Activated CD8-positive, alpha-beta T cell treated with anti-CD3 and anti-CD28 coated beads, Interleukin-2, amount 10 ng/mL, durations not matched to agents 7 days and 5 days (primary cell): Measurements from ENCODE around the gene WBP4. TPM values are rescaled to one million over a fixed set of nuclear protein-coding genes. Genes with fewer than 3 reads are reported as not detected.
"Not testable (repeated sequence)": the region's sequence is repeated elsewhere in the genome, so short reads cannot be mapped to it uniquely, and the experiment has no call there.

ENCODE experiments used
- ATAC-seq: fragments of 150-1000 bp; cut with Tn5 transposase; one replicate; pipeline ENCODE4 v1.10.0; 2021; ENCODE audit warnings: moderate library complexity
- CTCF ChIA-PET: fragments of 350-600 bp; sonication (Branson Sonifier 250); formaldehyde crosslinking; loops from one replicate; lab custom pipeline; 2021; ENCODE audit warnings: antibody characterized with exemption; lab: Charles Lee
- POLR2A ChIA-PET: fragments of 350-600 bp; sonication (Branson Sonifier 250); formaldehyde crosslinking; loops from one replicate; lab custom pipeline; 2021; ENCODE audit warnings: antibody characterized with exemption; lab: Charles Lee
- DNase-seq: peaks from one replicate; pipeline ENCODE4 v3.0.0-alpha.2; 2020
- H3K27ac Mint-ChIP-seq: one replicate; pipeline ENCODE4 v1.8.0; 2021; ENCODE audit warnings: mild to moderate bottlenecking, mixed read lengths
- H3K27me3 Mint-ChIP-seq: one replicate; pipeline ENCODE4 v1.8.0; 2021; ENCODE audit warnings: low read depth, mixed read lengths
- H3K36me3 Mint-ChIP-seq: one replicate; pipeline ENCODE4 v1.8.0; 2021; ENCODE audit warnings: low read depth, mixed read lengths
- H3K4me1 Mint-ChIP-seq: one replicate; pipeline ENCODE4 v1.8.0; 2021; ENCODE audit warnings: low read depth, mixed read lengths
- H3K4me3 Mint-ChIP-seq: one replicate; pipeline ENCODE4 v1.8.0; 2021; ENCODE audit warnings: mild to moderate bottlenecking, mixed read lengths
- H3K9me3 Mint-ChIP-seq: one replicate; pipeline ENCODE4 v1.8.0; 2022; ENCODE audit warnings: mixed read lengths; ENCODE audit not compliant: insufficient read depth
- total RNA-seq, 2 experiments: library from RNA; stranded (reverse); gene quantifications; one replicate each; pipeline ENCODE4 v1.2.3, GENCODE V29; 2021

WBP4 gene
- total RNA-seq, 2 experiments from 2014 or later, result 9.7 to 10.4 TPM

DNA sequence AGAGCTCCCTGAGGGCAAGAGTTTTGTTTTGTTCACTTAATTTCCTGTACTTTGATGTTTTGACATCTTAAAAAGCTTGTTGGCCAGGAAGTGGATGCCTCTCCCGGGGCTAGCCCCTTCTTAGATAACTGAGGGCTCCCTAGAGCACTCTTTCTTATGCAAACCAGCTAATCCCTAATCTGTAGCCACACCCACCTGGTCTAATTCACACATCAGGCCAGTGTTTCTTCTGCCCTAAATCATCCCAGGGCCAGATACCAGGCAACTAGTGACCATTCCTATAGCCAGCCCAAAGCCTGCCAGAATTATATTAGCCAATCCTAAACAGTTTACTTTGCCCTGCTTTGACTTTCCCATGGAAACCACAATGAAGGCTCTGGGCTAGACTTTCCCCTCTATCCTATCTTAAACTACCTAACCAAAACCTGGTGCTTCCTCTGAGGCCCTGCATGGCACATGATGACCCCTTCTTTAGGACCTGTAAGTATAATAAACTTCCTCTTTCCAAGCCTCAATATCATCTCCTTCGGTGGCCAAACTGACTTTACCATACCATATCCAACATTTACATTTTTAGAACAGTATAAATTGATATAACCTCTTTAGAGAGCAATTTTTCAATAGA, 24.8 kb downstream of the WBP4 start:
- ChIA-PET CTCF (no interaction called here), POLR2A (no interaction called here)
- Mint-ChIP-seq H3K4me3 (no peak overlapping the region), H3K4me1 (peaks cover 8% of the 10 kb centered on the region), H3K36me3 (peaks cover 23% of the 10 kb centered on the region), H3K27ac (no peak overlapping the region), H3K27me3 (no peaks in the 10 kb centered on the region), H3K9me3 (peaks cover 7% of the 10 kb centered on the region)
- ATAC-seq (no peak), DNase-seq (no peak)

DNA sequence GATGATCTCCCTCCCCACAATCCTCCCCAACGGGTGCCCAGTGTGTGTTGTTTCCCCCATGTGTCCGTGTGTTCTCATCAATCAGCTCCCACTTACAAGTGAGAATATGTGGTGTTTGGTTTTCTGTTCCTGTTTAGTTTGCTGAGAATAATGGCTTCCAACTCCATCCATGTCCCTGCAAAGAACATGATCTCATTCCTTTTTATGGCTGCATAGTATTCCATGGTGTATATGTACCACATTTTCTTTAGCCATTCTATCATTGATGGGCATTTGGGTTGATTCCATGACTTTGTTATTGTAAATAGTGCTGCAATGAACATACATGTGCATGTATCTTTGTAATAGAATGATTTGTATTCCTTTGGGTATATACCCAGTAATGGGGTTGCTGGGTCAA, 34.4 kb downstream of the WBP4 start:
- POLR2A ChIA-PET, result not testable (repeated sequence)

DNA sequence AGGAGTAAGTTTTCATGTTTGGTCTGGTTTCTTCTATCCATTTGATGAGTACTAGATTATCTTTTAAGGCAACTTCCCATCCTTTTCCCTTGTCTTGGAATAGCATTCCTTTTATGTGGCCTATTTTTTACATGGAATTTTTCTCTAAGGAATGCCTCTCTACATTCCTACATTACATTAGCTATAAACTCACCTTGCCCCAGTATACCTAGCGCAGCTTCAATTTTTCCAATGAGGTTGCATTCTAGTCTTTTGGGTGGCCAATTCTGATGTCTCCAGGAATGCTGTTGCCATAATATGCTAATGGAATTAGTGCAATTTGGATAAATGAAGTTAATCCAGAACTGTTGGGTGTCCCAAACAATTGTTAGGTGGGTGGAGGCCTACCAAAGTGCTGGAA, 37.5 kb downstream of the WBP4 start:
- ChIA-PET CTCF (no interaction called here), POLR2A (no interaction called here)
- Mint-ChIP-seq H3K27me3 (peaks cover 5% of the 10 kb centered on the region), H3K36me3 (no peaks in the 10 kb centered on the region), H3K9me3 (no peaks in the 10 kb centered on the region), H3K27ac (no peak overlapping the region), H3K4me3 (no peak overlapping the region), H3K4me1 (no peaks in the 10 kb centered on the region)
- DNase-seq, result no peak
- ATAC-seq, result no peak

More for the DNA sequence above, 34.4 kb downstream of the WBP4 start:
- H3K27me3 Mint-ChIP-seq, H3K9me3 Mint-ChIP-seq, H3K36me3 Mint-ChIP-seq, H3K4me1 Mint-ChIP-seq, DNase-seq, H3K27ac Mint-ChIP-seq, ATAC-seq, H3K4me3 Mint-ChIP-seq, CTCF ChIA-PET: not testable (repeated sequence)

DNA sequence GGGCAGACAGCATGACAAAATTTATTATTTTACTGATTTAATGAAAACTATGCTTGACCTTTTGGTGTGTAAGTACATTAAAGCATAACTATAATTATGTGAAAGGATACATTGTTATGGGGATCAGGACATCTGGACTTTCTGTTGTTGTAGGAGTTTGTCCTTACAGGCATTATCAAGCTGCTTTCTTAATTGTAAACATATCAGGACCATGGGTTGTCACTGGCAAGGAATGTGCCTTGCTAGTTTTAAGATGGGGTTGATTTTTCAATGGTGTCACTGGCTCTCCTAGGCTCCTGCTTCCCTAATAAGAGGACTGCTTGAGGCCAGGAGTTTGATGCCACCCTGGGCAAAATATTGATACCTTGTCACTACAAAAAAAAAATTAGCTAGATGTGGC, 38.7 kb downstream of the WBP4 start:
- H3K4me1 Mint-ChIP-seq, result no peaks in the 10 kb centered on the region
- no peaks in the 10 kb centered on the region for H3K9me3 Mint-ChIP-seq
- H3K27ac Mint-ChIP-seq, result no peak overlapping the region
- peaks cover 5% of the 10 kb centered on the region for H3K27me3 Mint-ChIP-seq
- DNase-seq (no peak), ATAC-seq (no peak)
- CTCF ChIA-PET, result no interaction called here
- POLR2A ChIA-PET, result no interaction called here
- H3K4me3 Mint-ChIP-seq, result no peak overlapping the region
- H3K36me3 Mint-ChIP-seq, result no peaks in the 10 kb centered on the region

DNA sequence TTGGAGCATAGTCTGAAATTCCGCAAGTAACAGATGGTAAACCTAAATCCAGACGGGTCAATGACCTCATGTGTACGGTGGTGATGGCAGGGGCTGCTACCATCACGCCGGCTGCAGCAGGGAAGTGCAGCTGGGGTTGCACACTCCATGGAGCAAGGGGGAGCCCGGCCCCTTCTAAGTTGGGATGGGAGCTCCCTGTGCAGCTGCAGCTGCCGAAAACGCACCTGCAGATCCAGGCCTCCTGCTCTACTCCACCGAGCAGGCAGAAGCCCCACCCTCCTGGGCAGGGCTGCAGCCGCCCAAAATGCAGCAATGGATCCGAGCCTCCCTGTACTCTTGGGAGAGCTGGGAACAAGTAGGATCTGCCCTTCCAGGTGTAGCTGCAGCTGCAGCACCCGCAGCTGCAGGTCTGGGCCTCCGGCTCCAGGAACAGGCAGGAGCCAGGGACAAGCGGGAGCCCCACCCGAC, 45.8 kb downstream of the WBP4 start:
- ATAC-seq (no peak), DNase-seq (no peak)
- Mint-ChIP-seq H3K36me3 (no peaks in the 10 kb centered on the region), H3K27me3 (no peaks in the 10 kb centered on the region), H3K27ac (no peak overlapping the region), H3K4me1 (no peaks in the 10 kb centered on the region), H3K9me3 (no peaks in the 10 kb centered on the region), H3K4me3 (no peak overlapping the region)
- POLR2A ChIA-PET, result no interaction called here
- CTCF ChIA-PET, result no interaction called here

DNA sequence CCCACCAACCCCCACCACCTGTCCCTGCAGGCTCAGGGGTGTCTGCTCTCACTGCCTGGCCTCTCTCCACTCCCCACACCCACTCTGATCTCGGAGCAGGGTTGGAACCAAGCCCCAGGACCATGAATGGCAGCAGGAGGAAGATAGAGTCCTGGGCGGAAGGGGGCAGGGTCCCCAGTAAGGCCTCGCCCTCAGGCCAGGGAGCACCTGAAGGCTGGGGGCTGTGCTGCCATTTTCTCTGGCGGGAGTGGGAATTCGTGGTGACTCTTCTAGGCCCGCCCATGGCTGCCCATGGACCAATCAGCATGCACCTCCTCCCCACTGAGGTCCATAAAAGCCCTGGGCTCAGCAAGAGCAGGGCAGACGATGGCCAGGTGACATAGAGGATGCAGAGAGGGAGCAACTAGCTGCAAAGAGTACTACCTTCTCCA, 46.3 kb downstream of the WBP4 start:
- ATAC-seq, result no peak
- Mint-ChIP-seq H3K36me3 (no peaks in the 10 kb centered on the region), H3K27ac (no peak overlapping the region), H3K4me3 (no peak overlapping the region), H3K4me1 (no peaks in the 10 kb centered on the region), H3K9me3 (no peaks in the 10 kb centered on the region), H3K27me3 (no peaks in the 10 kb centered on the region)
- CTCF ChIA-PET, result no interaction called here
- DNase-seq, result no peak
- POLR2A ChIA-PET, result no interaction called here

DNA sequence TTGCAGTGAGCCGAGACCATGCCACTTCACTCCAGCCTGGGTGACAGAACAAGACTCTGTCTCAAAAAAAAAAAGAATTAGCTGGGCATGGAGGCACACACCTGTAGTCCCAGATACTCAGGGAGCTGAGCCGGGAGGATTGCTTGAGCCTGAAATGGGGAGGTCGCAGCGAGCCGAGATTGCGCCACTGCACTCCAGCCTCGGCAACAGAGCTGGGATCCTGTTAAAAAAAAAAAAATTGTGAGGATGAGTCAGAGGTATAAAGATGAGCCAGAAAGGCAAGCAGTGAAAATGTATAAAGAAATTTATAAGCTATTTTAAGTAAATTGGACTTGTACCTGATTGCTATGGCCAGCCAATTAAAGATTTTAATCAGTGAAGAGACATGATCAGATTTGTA, 50.1 kb downstream of the WBP4 start:
- DNase-seq (no peak), ATAC-seq (no peak)
- Mint-ChIP-seq H3K36me3 (no peaks in the 10 kb centered on the region), H3K4me1 (no peaks in the 10 kb centered on the region), H3K27ac (no peak overlapping the region), H3K27me3 (no peaks in the 10 kb centered on the region), H3K9me3 (no peaks in the 10 kb centered on the region), H3K4me3 (no peak overlapping the region)
- POLR2A ChIA-PET, result interaction anchor here (0.6 kb wide), 1 partner anchor 203 kb away, joined by 5 read pairs; no protein-coding TSS in a partner anchor
- CTCF ChIA-PET, result no interaction called here

DNA sequence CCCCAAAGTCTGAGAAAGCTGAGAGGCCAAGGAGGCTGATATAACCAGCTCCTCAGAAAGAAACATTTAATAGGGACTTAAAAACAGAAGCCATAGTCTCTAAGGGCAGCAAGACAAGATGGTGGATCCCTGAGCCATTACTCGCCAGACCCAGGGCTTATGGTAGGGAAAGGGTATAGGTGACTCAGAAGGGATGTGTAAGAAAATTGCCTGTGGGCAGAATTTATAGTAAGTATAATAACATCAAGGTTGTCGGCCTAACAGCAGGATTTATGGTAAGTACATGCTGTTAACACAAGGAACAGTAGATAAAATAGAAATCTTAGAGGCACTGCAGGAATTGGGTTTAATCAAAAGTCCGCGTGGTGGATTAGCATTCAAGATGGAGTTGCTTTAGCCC, 56.6 kb downstream of the WBP4 start:
- no peaks in the 10 kb centered on the region for H3K9me3 Mint-ChIP-seq
- CTCF ChIA-PET, result no interaction called here
- POLR2A ChIA-PET, result no interaction called here
- no peak overlapping the region for H3K27ac Mint-ChIP-seq
- H3K4me1 Mint-ChIP-seq, result no peaks in the 10 kb centered on the region
- DNase-seq (no peak), ATAC-seq (no peak)
- H3K4me3 Mint-ChIP-seq, result no peak overlapping the region
- no peaks in the 10 kb centered on the region for H3K27me3 Mint-ChIP-seq
- H3K36me3 Mint-ChIP-seq, result no peaks in the 10 kb centered on the region

DNA sequence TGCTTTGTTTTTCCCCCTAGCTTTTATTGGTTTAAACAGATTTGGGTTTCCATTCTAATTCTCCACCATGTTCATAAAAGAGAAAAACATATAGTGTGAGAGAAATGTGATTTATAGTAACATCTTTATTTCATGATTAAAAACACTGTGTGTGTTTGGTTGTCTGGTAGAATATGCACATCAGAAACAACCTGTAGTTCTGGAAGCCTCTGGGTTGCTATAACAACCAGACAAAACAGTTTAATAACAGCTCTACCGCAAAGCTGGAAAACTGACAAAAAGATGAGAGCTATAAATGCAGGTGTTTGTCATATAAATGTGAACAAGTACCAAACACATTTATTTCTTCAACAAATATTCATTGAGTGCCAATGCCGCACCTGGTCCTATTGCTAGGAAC, 61.5 kb downstream of the WBP4 start:
- ChIA-PET CTCF (no interaction called here), POLR2A (no interaction called here)
- H3K4me1 Mint-ChIP-seq, result no peaks in the 10 kb centered on the region
- no peak overlapping the region for H3K4me3 Mint-ChIP-seq
- no peak for ATAC-seq
- H3K27me3 Mint-ChIP-seq, result no peaks in the 10 kb centered on the region
- DNase-seq, result no peak
- H3K36me3 Mint-ChIP-seq, result peaks cover 17% of the 10 kb centered on the region
- H3K27ac Mint-ChIP-seq, result no peak overlapping the region
- H3K9me3 Mint-ChIP-seq, result no peaks in the 10 kb centered on the region

DNA sequence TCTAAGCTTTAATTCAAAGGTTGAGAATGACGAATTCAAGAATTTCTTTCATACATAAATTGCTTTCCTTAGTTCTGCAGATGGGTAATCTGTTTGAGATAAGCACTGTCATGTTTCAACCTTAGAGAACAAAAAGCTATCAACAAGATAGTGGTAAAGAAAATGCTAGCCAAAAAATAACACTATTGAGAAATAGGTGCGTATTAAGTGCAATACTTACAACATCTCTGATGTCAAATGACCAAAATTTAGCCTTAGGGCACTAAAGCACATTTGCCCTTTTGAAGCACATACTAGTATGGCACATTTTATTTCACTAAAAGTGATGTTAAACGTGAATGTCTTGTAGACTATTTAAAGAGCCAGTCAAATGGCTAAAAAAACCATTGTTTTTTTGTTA, 66.4 kb downstream of the WBP4 start:
- Mint-ChIP-seq H3K27me3 (no peaks in the 10 kb centered on the region), H3K36me3 (peaks cover 35% of the 10 kb centered on the region), H3K4me1 (peaks cover 27% of the 10 kb centered on the region), H3K27ac (no peak overlapping the region), H3K9me3 (no peaks in the 10 kb centered on the region), H3K4me3 (no peak overlapping the region)
- POLR2A ChIA-PET, result no interaction called here
- DNase-seq, result no peak
- CTCF ChIA-PET, result no interaction called here
- no peak for ATAC-seq

DNA sequence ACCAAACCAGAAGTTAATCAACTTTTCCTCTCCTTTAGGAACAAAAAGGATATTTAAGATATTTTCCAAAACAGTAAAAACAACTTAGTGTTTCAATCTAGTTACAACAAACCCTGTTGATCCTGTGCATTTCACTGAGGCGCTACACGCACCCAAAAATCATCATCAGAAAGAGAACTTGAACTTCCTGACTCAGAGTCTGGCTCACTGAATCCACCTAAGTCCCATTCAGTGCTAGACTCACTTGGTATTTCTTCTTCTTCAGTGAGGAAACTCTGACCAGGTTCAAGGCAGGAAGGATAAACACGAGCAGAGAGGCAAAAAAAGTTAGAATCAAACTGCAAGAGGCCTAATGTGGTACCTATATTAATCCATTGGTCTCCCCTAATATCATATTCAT, 69.0 kb downstream of the WBP4 start:
- ChIA-PET CTCF (no interaction called here), POLR2A (no interaction called here)
- Mint-ChIP-seq H3K36me3 (peaks cover 36% of the 10 kb centered on the region), H3K9me3 (no peaks in the 10 kb centered on the region), H3K4me1 (peaks cover 40% of the 10 kb centered on the region), H3K27ac (peak overlapping the region; percentile 28), H3K4me3 (peak overlapping the region; percentile 83), H3K27me3 (no peaks in the 10 kb centered on the region)
- no peak for ATAC-seq
- no peak for DNase-seq

DNA sequence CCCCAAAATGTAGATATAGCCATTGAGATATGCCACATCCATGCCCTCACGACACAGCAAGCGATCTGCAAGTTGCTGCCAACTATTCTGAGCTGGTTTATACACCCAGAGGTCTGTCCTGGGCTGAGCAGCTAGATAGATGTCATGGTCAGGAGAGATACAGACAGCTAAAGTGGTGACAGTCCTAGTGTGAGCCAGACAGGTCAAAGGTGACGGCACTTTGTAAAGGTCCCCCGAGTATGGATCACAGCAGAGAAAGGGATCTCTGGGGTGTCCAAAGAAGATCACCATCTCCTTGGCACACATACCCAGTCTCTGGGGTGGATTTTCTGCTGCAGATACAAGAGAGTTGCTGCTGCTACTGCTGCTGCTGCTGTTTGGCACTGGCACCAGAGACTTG, 69.9 kb downstream of the WBP4 start:
- peak overlapping the region; percentile 83 for H3K4me3 Mint-ChIP-seq
- CTCF ChIA-PET, result interaction anchor here (1.6 kb wide), 1 partner anchor 10 kb away, joined by 3 read pairs; no protein-coding TSS in a partner anchor
- POLR2A ChIA-PET, H3K9me3 Mint-ChIP-seq, H3K27me3 Mint-ChIP-seq, DNase-seq, ATAC-seq: not testable (repeated sequence)
- H3K36me3 Mint-ChIP-seq, result peaks cover 31% of the 10 kb centered on the region
- H3K27ac Mint-ChIP-seq, result peak overlapping the region; percentile 28
- peaks cover 40% of the 10 kb centered on the region for H3K4me1 Mint-ChIP-seq
